ENCODE results near the gene HSH2D.
"Not testable (repeated sequence)": the region's sequence is repeated elsewhere in the genome, so short reads cannot be mapped to it uniquely, and the experiment has no call there.

Gene HSH2D

GRCh38 chr19:16143399-16144215 lies at the start of gene HSH2D:
TSS of gene HSH2D (plus strand) at chr19:16143685. CDS start at chr19:16148751, 5,066 bp downstream.
- no peak for DNase-seq

GRCh38 chr19:16094360-16095070 lies 49.0 kb upstream of the HSH2D start:
- DNase-seq, result no peak

- DNase-seq, result no peak
Measured at GRCh38 chr19:16095071-16095571, 48.4 kb upstream of the HSH2D start.

GRCh38 chr19:16096280-16096855 lies 47.1 kb upstream of the HSH2D start:
- DNase-seq, result no peak

- no peak for DNase-seq
Measured at GRCh38 chr19:16098416-16098768, 45.1 kb upstream of the HSH2D start.

GRCh38 chr19:16098821-16099220 lies 44.7 kb upstream of the HSH2D start:
- no peak for DNase-seq

GRCh38 chr19:16099314-16099965 lies 44.0 kb upstream of the HSH2D start:
- not testable (repeated sequence) for DNase-seq

GRCh38 chr19:16100524-16100923 lies 43.0 kb upstream of the HSH2D start:
- DNase-seq, result no peak

- DNase-seq, result no peak
Measured at GRCh38 chr19:16104722-16105121, 38.8 kb upstream of the HSH2D start.

- DNase-seq, result peak; percentile 74
Measured at GRCh38 chr19:16106121-16106520, 37.4 kb upstream of the HSH2D start.

- peak; percentile 98 for DNase-seq
Measured at GRCh38 chr19:16111160-16111908, 32.2 kb upstream of the HSH2D start, which contains the start of gene RAB8A. TSS of gene RAB8A (plus strand) at chr19:16111889. CDS start at chr19:16111902, 13 bp downstream.

- no peak for DNase-seq
Measured at GRCh38 chr19:16111909-16112752, 31.4 kb upstream of the HSH2D start.

- DNase-seq, result no peak
Measured at GRCh38 chr19:16112778-16113177, 30.7 kb upstream of the HSH2D start.

- DNase-seq, result no peak
Measured at GRCh38 chr19:16113727-16114126, 29.8 kb upstream of the HSH2D start.

- DNase-seq, result no peak
Measured at GRCh38 chr19:16115301-16116039, 28.0 kb upstream of the HSH2D start.

- DNase-seq, result no peak
Measured at GRCh38 chr19:16116067-16116466, 27.4 kb upstream of the HSH2D start.

- no peak for DNase-seq
Measured at GRCh38 chr19:16117594-16118033, 25.9 kb upstream of the HSH2D start.

GRCh38 chr19:16118489-16119033 lies 24.9 kb upstream of the HSH2D start:
- DNase-seq, result no peak

GRCh38 chr19:16119075-16119857 lies 24.2 kb upstream of the HSH2D start:
- not testable (repeated sequence) for DNase-seq

All from kidney glomerular epithelial cell (primary cell).